Measurements from ENCODE around the gene SHANK3. TPM values are rescaled to one million over a fixed set of nuclear protein-coding genes. Genes with fewer than 3 reads are reported as not detected.

SHANK3 gene
- polyA plus RNA-seq, 1 donor (not counting 4 experiments of a cell fraction or from before 2014, with no cell fraction given) = 1.00 TPM

DNA sequence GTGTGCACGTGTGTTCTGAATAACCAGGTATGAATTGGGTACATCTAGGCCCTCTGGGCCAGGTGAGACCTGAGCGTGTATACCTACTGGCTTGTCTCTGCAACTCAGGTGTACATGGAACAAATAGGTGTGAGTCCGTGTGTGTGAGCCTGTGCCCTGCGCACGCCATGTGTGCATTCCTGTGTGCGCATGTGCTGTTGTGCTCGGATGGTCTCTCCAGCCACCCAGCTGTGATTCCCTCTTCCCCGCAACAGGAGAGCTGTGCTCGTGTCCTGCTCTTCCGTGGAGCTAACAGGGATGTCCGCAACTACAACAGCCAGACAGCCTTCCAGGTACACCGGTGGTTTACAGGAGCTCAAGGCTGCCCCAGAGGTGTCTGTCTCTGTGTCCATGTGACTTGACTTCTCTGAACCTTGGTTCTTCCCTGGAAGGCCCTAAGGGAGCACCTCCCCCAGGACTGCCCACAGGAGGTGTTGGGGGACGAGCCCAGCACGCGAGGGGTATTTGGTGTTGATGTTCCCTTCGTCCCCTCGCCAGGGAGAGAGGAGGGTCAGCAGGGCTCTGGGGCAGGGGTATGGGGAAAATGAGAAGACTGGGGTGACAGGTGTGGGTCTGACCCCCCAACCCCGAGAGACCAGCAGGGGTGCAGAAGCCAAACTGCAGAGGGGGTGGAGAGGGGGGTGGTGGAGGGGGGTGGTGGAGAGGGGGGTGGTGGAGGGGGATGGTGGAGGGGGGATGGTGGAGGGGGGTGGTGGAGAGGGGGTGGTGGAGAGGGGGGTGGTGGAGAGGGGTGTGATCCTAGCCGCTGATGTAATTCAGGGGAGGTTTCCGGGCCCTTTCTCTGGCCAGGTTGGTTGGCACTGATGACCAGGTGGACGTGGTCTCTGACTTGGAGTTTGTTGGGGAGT, 10.7 kb downstream of the SHANK3 start:
- peaks cover 6% of the 10 kb centered on the region for H3K4me1 ChIP-seq (ENCODE audit: control insufficient read depth, extremely low read depth, insufficient read depth, low read length)
- H3K27me3 ChIP-seq (ENCODE audit: control insufficient read depth, extremely low read depth, insufficient read depth, low read length) = no peaks in the 10 kb centered on the region
- H3K36me3 ChIP-seq (ENCODE audit: control insufficient read depth in 2 of 2, extremely low read depth in 1 of 2, insufficient read depth in 2 of 2, low read length in 2 of 2) = no peaks in the 10 kb centered on the region
- H3K27ac ChIP-seq (ENCODE audit: control insufficient read depth, insufficient read depth, low read length) = no peak overlapping the region
- H3K4me2 ChIP-seq (ENCODE audit: control insufficient read depth, extremely low read depth, insufficient read depth, low read depth, low read length) = peak overlapping the region; percentile 41
- no peaks in the 10 kb centered on the region for H3K9me3 ChIP-seq (ENCODE audit: control insufficient read depth, low read depth, low read length)
- FAIRE-seq (no peak), DNase-seq (ENCODE audit: low read depth, low spot score) (no peak)
- H3K9ac ChIP-seq (ENCODE audit: control insufficient read depth, extremely low read depth, insufficient read depth, low read length) = no peak overlapping the region
- H2AFZ ChIP-seq (ENCODE audit: control insufficient read depth, low read length) = no peak overlapping the region
- H3K4me3 ChIP-seq (ENCODE audit: control insufficient read depth in 2 of 3, extremely low read depth in 1 of 3, insufficient read depth in 2 of 3, low read depth in 1 of 3, low read length in 3 of 3) = no peak overlapping the region
- no peaks in the 10 kb centered on the region for H3K9me1 ChIP-seq (ENCODE audit: control insufficient read depth, extremely low read depth, insufficient read depth, low read length)
- TF ChIP-seq EZH2 (IDR thresholded peaks at IDR 0.05; ENCODE audit: low read length) = no peak
- TF ChIP-seq, protein P1, sequence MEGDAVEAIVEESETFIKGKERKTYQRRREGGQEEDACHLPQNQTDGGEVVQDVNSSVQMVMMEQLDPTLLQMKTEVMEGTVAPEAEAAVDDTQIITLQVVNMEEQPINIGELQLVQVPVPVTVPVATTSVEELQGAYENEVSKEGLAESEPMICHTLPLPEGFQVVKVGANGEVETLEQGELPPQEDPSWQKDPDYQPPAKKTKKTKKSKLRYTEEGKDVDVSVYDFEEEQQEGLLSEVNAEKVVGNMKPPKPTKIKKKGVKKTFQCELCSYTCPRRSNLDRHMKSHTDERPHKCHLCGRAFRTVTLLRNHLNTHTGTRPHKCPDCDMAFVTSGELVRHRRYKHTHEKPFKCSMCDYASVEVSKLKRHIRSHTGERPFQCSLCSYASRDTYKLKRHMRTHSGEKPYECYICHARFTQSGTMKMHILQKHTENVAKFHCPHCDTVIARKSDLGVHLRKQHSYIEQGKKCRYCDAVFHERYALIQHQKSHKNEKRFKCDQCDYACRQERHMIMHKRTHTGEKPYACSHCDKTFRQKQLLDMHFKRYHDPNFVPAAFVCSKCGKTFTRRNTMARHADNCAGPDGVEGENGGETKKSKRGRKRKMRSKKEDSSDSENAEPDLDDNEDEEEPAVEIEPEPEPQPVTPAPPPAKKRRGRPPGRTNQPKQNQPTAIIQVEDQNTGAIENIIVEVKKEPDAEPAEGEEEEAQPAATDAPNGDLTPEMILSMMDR (optimal IDR thresholded peaks at IDR 0.05 in 1 of 3, IDR thresholded peaks at IDR 0.05 in 1 of 3, conservative IDR thresholded peaks at IDR 0.05 in 1 of 3; ENCODE audit: extremely low read depth in 1 of 3, insufficient read depth in 2 of 3, low read length in 3 of 3) = no peak
- H3K79me2 ChIP-seq (ENCODE audit: control insufficient read depth, insufficient read depth, low read length) = no peaks in the 10 kb centered on the region
- dilution Hi-C loops (cut with MboI; ENCODE audit: extremely low pct_ligation_motif_present, low sequenced_read_pairs) = no loop called here
- H4K20me1 ChIP-seq (ENCODE audit: control insufficient read depth, extremely low read depth, insufficient read depth, low read length) = no peaks in the 10 kb centered on the region

DNA sequence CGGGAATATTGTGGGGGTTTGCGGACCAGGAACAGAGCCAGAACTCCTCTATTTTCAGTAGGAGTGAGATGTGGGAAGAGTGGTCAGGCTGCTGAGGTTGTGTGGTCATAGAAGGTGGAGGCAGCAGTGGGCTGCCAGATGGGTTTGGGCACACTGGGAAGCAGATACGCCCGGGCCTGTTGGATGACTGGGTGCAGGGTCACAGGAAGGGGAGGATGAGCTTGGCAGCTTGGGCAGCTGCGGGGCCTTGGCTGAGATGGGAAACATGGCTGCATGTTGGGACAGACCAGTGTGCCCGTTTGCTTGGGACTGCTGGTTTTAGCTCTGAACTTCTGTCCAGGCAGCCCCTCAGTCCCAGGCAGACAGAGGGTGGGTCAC, 11.4 kb downstream of the SHANK3 start:
- dilution Hi-C loops (cut with MboI; ENCODE audit: extremely low pct_ligation_motif_present, low sequenced_read_pairs) = no loop called here
- Histone ChIP-seq H3K36me3 (ENCODE audit: control insufficient read depth in 2 of 2, extremely low read depth in 1 of 2, insufficient read depth in 2 of 2, low read length in 2 of 2) (no peaks in the 10 kb centered on the region), H3K79me2 (ENCODE audit: control insufficient read depth, insufficient read depth, low read length) (no peaks in the 10 kb centered on the region), H3K9me3 (ENCODE audit: control insufficient read depth, low read depth, low read length) (no peaks in the 10 kb centered on the region), H3K27me3 (ENCODE audit: control insufficient read depth, extremely low read depth, insufficient read depth, low read length) (no peaks in the 10 kb centered on the region), H2AFZ (ENCODE audit: control insufficient read depth, low read length) (no peak overlapping the region), H4K20me1 (ENCODE audit: control insufficient read depth, extremely low read depth, insufficient read depth, low read length) (no peaks in the 10 kb centered on the region), H3K9ac (ENCODE audit: control insufficient read depth, extremely low read depth, insufficient read depth, low read length) (no peak overlapping the region), H3K4me2 (ENCODE audit: control insufficient read depth, extremely low read depth, insufficient read depth, low read depth, low read length) (peak overlapping the region; percentile 41), H3K4me1 (ENCODE audit: control insufficient read depth, extremely low read depth, insufficient read depth, low read length) (peaks cover 6% of the 10 kb centered on the region), H3K27ac (ENCODE audit: control insufficient read depth, insufficient read depth, low read length) (no peak overlapping the region), H3K4me3 (ENCODE audit: control insufficient read depth in 2 of 3, extremely low read depth in 1 of 3, insufficient read depth in 2 of 3, low read depth in 1 of 3, low read length in 3 of 3) (no peak overlapping the region), H3K9me1 (ENCODE audit: control insufficient read depth, extremely low read depth, insufficient read depth, low read length) (no peaks in the 10 kb centered on the region)
- peak; percentile 32 for FAIRE-seq
- TF ChIP-seq, protein P1 (optimal IDR thresholded peaks at IDR 0.05 in 1 of 3, IDR thresholded peaks at IDR 0.05 in 1 of 3, conservative IDR thresholded peaks at IDR 0.05 in 1 of 3; ENCODE audit: extremely low read depth in 1 of 3, insufficient read depth in 2 of 3, low read length in 3 of 3) = no peak
- no peak for TF ChIP-seq EZH2 (IDR thresholded peaks at IDR 0.05; ENCODE audit: low read length)
- DNase-seq (ENCODE audit: low read depth, low spot score) = no peak
